AG10803 (cell line): ENCODE measurements around the gene NCL.

Source experiments
- DNase-seq: peaks from one replicate; pipeline ENCODE4 v3.0.0; 2010; ENCODE audit warnings: low read depth
- H3K4me3 ChIP-seq: 2 replicates; pipeline ENCODE4 v1.5.1; 2011; ENCODE audit warnings: mild to moderate bottlenecking, low read length, control low read depth
- CTCF ChIP-seq: conservative IDR thresholded peaks from 2 replicates; pipeline ENCODE4 v1.5.1; 2011; ENCODE audit warnings: mild to moderate bottlenecking, low read length, control low read depth, inconsistent platforms

NCL gene

DNA sequence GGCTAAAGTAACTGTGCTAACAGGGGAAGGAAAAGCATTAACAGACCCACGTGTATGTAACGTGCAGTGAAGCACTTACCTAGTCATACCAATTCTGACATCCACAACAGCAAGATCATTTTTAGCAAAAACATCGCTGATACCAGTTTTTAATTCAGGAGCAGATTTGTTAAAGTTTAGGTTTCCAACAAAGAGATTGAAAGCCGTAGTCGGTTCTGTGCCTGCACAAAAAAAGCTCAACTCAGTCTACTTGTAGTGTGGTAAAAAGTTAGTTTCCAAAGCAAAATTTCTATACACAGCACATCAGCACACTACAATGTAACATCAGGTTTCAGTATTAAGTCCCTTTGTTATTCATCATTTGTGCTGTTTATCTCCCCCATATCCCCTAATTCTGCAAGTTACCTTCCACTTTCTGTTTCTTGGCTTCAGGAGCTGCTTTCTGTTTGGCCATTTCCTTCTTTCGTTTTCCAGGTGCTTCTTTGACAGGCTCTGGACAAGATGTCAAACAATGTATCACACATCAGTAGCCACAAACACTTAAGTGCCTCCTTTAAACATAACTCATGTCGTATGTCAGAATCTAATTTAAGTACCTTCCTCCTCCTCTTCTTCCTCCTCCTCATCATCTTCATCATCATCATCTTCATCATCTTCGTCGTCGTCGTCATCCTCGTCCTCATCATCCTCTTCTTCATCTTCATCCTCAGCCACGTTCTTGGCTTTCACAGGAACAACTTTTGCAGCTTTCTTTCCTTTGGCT lies 4.0 kb downstream of the NCL start:
- DNase-seq = no peak
- H3K4me3 ChIP-seq = no peak overlapping the region
- no peak for TF ChIP-seq CTCF

- no peak for TF ChIP-seq CTCF
- no peak for DNase-seq
- H3K4me3 ChIP-seq = no peak overlapping the region
Observed at GRCh38 chr2:231458368-231458767, 5.9 kb downstream of the NCL start.

DNA sequence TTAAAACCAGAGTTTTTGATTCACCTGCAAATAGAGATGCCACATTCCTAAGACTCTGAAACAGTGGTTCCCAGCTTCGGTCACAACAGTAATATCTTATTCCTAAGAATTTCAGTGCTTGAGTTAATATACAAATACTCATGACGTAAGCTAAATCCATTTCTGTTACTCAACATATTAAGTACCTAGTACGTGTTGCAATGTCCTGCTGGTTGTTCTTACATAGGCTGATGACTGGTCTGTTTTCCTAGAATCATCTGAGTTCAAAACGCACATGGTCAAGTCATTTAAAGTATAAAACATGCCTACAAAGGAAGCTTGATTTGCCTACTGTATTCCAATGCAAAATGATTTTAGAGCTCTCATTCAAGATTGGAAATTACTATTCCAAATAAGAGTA lies 7.2 kb downstream of the NCL start:
- no peak overlapping the region for H3K4me3 ChIP-seq
- TF ChIP-seq CTCF = no peak
- DNase-seq = peak; percentile 27

- no peak for TF ChIP-seq CTCF
- H3K4me3 ChIP-seq = no peak overlapping the region
- DNase-seq = no peak
Observed at GRCh38 chr2:231456295-231457004, 7.8 kb downstream of the NCL start.

DNA sequence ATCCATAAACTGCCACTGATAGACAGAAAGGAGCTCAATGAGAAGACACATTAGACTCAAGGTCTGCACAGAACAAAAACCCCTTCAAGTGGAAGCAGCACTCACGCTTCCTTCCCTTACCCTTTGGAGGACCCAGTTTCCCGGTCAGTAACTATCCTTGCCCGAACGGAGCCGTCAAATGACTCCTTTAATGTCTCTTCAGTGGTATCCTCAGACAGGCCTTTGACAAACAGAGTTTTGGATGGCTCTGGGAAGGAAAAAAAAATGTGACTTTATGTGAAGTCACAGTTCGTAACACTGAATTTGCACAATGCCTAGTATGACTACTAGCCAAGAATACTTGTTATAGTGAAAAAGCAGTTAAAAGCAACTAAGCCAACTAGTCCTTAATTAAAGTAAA lies 8.4 kb downstream of the NCL start:
- no peak for DNase-seq
- H3K4me3 ChIP-seq = no peak overlapping the region
- no peak for TF ChIP-seq CTCF

DNA sequence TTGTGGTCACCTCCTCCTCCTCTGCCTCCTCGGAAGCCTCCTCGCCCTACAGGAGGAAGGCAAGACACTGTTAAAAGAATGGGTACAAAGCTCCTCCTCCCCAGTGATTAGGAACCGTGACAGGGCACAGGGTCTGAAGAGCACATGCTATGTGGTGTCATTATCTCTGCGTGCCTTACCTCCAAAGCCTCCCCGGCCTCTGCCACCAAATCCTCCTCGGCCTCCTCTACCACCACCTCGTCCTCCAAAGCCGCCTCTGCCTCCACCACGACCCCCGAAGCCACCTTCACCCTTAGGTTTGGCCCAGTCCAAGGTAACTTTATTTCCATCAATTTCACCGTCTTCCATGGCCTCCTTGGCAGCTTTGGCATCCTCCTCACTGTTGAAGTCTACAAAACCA lies 9.1 kb downstream of the NCL start:
- DNase-seq = no peak
- TF ChIP-seq CTCF = no peak
- no peak overlapping the region for H3K4me3 ChIP-seq

DNA sequence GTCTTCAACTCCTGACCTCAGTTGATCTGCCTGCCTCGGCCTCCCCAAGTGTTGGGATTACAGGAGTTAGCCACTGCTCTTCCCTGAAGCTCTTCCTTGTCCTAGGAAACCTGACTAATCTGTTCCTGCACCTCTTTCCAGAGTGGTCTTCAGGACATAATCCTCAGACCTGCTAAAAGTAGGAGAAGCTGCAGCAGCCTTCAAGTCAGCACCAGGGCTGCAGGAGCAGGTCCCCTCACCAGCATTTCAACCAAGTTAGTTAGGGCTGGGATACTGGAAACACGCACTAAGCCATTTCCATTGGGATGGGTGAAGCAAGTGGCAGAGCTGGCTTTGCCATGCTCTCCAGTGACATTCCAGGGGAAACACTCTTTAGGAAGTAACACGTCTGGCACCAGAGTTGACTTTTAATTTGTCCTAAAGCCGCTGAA lies 9.9 kb downstream of the NCL start:
- no peak for DNase-seq
- no peak overlapping the region for H3K4me3 ChIP-seq
- no peak for TF ChIP-seq CTCF
